ENCODE results near the gene UMAD1.

Gene UMAD1

DNA sequence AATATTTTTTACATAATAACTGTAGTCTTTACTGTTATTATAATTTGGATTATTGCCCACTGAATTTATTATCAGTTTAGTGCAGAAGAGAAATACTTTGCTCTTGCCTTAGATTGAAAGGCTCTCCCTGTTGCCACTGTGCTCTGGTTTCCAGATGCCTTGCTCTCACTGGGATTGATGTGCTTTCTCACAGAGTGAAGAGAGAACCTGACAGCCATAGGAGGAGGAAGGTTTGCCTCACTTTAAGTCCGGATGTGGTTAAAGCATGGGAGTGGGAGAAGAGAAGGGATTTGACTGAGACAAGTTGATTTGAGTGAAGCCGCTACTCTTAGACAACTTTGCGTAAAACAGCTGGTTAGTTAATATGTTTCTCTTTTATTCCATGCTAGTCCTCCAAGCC is 146.0 kb downstream of the UMAD1 start:
- H3K4me3 ChIP-seq, result no peak overlapping the region
- no peaks in the 10 kb centered on the region; a peak in 1 of 22 replicates for H3K9me3 ChIP-seq (replicated peaks in 1 of 11)
- TF ChIP-seq Cebpa-rat (IDR thresholded peaks at IDR 0.05), result no peak
- H3K27me3 ChIP-seq, result no peaks in the 10 kb centered on the region
- no peaks in the 10 kb centered on the region for H4K20me1 ChIP-seq
- no peaks in the 10 kb centered on the region for H3K36me3 ChIP-seq
- H3K27ac ChIP-seq, result no peak overlapping the region
- H3K4me2 ChIP-seq, result no peak overlapping the region
- H3K9ac ChIP-seq, result no peak overlapping the region
- H3K4me1 ChIP-seq, result no peaks in the 10 kb centered on the region

DNA sequence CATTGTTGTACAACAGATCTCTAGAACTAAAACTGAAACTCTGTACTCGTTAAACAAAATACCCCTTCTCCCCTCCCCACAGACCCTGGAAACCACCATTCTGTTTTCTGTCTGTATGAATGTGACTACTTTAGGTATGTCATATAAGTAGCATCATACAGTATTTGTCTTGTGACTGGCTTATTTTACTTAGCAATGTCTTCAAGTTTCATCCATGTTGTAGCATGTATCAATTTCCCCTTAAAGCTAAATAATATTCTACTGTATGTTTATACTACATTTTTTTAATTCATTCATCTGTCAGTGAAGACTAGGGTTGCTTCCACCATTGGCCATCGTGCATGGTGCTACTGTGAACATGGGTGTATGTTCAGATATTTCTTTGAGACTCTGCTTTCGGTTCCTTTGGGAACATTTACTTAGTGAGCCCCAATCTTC is 149.0 kb downstream of the UMAD1 start:
- no peaks in the 10 kb centered on the region for H3K4me1 ChIP-seq
- no peak overlapping the region for H3K4me3 ChIP-seq
- H3K27me3 ChIP-seq, result no peaks in the 10 kb centered on the region
- H3K4me2 ChIP-seq, result no peak overlapping the region
- no peak overlapping the region for H3K27ac ChIP-seq
- peaks cover 0 to 5% (median 0%) of the 10 kb centered on the region in 11 experiments; a peak in 2 of 22 replicates for H3K36me3 ChIP-seq
- peaks cover 0 to 5% (median 0%) of the 10 kb centered on the region in 11 experiments; a peak in 1 of 22 replicates for H3K9me3 ChIP-seq (replicated peaks in 1 of 11)
- H4K20me1 ChIP-seq, result no peaks in the 10 kb centered on the region
- no peak for TF ChIP-seq Cebpa-rat (IDR thresholded peaks at IDR 0.05)
- H3K9ac ChIP-seq, result no peak overlapping the region

DNA sequence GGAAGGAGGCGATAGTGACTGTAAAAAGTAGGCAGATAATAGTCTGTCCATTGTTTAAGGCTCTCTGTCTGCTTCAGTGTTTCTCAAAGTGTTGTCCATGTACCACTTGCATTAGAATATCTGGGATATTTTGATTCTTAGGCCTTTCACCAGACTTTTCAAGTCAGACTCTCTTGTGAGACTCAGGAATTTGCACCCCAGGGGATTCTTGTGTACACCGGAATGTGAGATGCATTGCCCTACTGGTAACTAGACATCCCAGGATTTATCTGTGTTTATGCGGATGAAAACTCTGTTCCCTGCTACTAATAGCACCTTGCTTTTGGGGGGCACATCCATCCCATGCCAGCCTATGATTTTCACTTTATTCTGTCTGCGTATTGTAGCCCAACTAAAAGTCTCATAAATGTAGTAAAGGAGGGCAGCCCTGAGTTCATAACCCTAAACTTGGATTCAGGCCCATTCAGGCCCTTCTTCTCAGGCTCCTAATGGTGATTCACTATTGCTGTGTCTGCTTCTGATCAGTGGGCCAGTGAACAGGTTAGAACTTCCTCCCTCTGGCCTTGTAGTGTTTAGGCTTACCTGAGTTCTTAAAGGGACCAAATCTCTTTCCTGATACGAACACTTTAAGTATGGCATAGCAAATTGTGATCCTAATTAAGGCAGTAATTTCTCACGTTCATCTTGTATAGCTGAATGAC is 149.6 kb downstream of the UMAD1 start:
- no peak overlapping the region for H3K9ac ChIP-seq
- H3K36me3 ChIP-seq, result peaks cover 0 to 5% (median 0%) of the 10 kb centered on the region in 11 experiments; a peak in 2 of 22 replicates
- TF ChIP-seq Cebpa-rat (IDR thresholded peaks at IDR 0.05), result no peak
- H3K4me2 ChIP-seq, result no peak overlapping the region
- no peaks in the 10 kb centered on the region for H4K20me1 ChIP-seq
- H3K4me3 ChIP-seq, result no peak overlapping the region
- H3K27me3 ChIP-seq, result no peaks in the 10 kb centered on the region
- H3K4me1 ChIP-seq, result peaks cover 0 to 4% (median 0%) of the 10 kb centered on the region in 10 experiments; a peak in 3 of 20 replicates
- H3K27ac ChIP-seq, result no peak overlapping the region
- peaks cover 0 to 5% (median 0%) of the 10 kb centered on the region in 11 experiments; a peak in 1 of 22 replicates for H3K9me3 ChIP-seq (replicated peaks in 1 of 11)

DNA sequence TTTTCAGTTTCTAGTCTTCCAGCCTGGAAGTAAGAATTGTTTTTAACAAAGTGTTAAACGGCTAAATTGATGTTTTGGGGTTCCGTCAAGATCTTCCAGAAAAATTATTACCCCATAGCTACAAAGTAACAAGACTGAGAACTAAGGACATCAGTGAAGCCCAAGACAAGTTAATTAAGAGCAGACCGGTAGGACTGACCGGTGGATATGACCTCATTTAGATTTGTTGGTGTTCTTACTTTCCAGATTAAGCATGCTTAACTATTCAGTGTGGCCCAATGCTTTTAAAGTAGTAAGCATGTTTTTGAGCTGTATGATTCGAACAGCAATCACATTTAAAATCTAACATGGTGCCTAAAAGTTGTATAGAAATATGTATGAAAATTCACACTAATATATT is 151.0 kb downstream of the UMAD1 start:
- TF ChIP-seq Cebpa-rat (IDR thresholded peaks at IDR 0.05), result no peak
- Histone ChIP-seq H3K27ac (no peak overlapping the region), H3K36me3 (peaks cover 0 to 8% (median 0%) of the 10 kb centered on the region in 11 experiments; a peak in 2 of 22 replicates), H3K4me3 (no peak overlapping the region), H3K9me3 (replicated peaks in 1 of 11) (peaks cover 0 to 9% (median 5%) of the 10 kb centered on the region in 11 experiments; a peak in 12 of 22 replicates), H3K27me3 (no peaks in the 10 kb centered on the region), H3K4me2 (no peak overlapping the region), H3K9ac (no peak overlapping the region), H3K4me1 (peaks cover 0 to 7% (median 0%) of the 10 kb centered on the region in 10 experiments; a peak in 3 of 20 replicates), H4K20me1 (no peaks in the 10 kb centered on the region)

DNA sequence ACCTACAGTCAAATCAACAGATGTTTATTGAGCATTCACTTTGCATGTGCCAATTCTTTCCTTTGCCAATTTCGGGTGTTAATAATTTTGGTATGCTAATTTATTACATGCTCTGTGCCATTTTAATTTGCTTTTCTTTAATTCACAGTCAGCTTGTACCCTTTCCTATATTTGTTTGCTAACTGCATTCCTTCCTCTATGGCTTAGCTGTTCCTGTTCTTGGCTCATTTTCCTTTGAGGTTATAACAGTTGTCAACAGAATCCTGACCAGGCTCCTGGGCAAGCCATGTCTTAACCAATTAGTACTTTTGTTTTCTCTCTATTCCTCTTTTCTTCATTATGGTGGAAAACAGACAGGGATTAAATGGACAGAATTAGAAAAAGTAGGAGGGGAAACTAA is 151.5 kb downstream of the UMAD1 start:
- no peak overlapping the region for H3K27ac ChIP-seq
- no peaks in the 10 kb centered on the region for H3K27me3 ChIP-seq
- H3K9ac ChIP-seq, result no peak overlapping the region
- TF ChIP-seq Cebpa-rat (IDR thresholded peaks at IDR 0.05), result no peak
- H3K4me1 ChIP-seq, result peaks cover 0 to 7% (median 0%) of the 10 kb centered on the region in 10 experiments; a peak in 3 of 20 replicates
- peaks cover 0 to 13% (median 1%) of the 10 kb centered on the region in 11 experiments; a peak in 5 of 22 replicates for H3K36me3 ChIP-seq
- H3K4me2 ChIP-seq, result no peak overlapping the region
- peaks cover 0 to 13% (median 10%) of the 10 kb centered on the region in 11 experiments; a peak in 15 of 22 replicates for H3K9me3 ChIP-seq (replicated peaks in 1 of 11)
- no peaks in the 10 kb centered on the region for H4K20me1 ChIP-seq
- H3K4me3 ChIP-seq, result no peak overlapping the region

DNA sequence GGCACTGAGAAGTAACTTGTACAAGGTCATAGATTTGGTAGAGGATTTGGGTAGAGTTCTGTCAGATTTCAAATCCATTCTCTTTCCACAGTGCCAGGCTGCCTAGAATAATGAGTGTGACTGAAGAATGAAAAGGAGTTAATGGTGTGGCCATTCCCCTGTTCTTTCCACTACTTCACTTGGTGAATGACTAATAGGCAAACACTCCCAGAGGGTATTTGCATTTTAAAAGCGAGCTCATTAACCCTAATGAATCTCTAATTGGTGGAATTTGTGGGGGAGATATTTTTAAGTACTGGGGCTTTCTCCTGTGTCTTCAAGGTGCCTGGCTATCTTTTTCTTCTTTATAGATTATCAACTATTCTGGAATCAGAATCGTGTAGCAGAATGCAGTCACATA is 152.7 kb downstream of the UMAD1 start:
- peaks cover 0 to 14% (median 11%) of the 10 kb centered on the region in 11 experiments; a peak in 15 of 22 replicates for H3K9me3 ChIP-seq (replicated peaks in 1 of 11)
- no peaks in the 10 kb centered on the region for H3K27me3 ChIP-seq
- no peak overlapping the region for H3K4me3 ChIP-seq
- no peaks in the 10 kb centered on the region for H4K20me1 ChIP-seq
- TF ChIP-seq Cebpa-rat (IDR thresholded peaks at IDR 0.05), result no peak
- H3K4me1 ChIP-seq, result peaks cover 0 to 10% (median under 1%) of the 10 kb centered on the region in 10 experiments; a peak in 10 of 20 replicates
- H3K4me2 ChIP-seq, result no peak overlapping the region
- H3K9ac ChIP-seq, result no peak overlapping the region
- peaks cover 0 to 20% (median 5%) of the 10 kb centered on the region in 11 experiments; a peak in 5 of 22 replicates for H3K36me3 ChIP-seq
- no peak overlapping the region for H3K27ac ChIP-seq

DNA sequence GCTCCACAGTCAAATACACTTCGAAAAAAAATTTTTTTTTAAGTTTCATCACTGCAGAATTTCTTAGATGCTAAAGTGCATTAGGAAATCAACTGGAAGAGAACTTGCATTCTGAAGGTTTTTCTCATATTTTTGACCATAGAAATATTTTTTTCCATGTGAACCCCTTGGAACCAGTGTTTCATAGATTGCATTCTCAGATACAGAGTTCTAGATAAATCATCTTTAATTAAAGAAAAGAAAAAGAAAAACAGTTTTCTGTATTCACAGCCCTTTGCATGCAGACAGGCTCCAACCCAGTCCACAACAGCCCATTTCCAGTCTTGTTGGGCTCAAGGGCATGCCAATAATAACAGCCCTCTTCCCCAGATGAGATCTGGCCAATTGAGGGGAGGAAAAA is 153.4 kb downstream of the UMAD1 start:
- H3K4me3 ChIP-seq, result no peak overlapping the region
- no peak for TF ChIP-seq Cebpa-rat (IDR thresholded peaks at IDR 0.05)
- H3K9me3 ChIP-seq (replicated peaks in 1 of 11), result peaks cover 0 to 14% (median 11%) of the 10 kb centered on the region in 11 experiments; a peak in 15 of 22 replicates
- peaks cover 0 to 15% (median 6%) of the 10 kb centered on the region in 10 experiments; a peak in 13 of 20 replicates for H3K4me1 ChIP-seq
- H3K27ac ChIP-seq, result no peak overlapping the region
- no peaks in the 10 kb centered on the region for H4K20me1 ChIP-seq
- H3K27me3 ChIP-seq, result no peaks in the 10 kb centered on the region
- H3K9ac ChIP-seq, result no peak overlapping the region
- H3K4me2 ChIP-seq, result no peak overlapping the region
- H3K36me3 ChIP-seq, result peaks cover 0 to 20% (median 5%) of the 10 kb centered on the region in 11 experiments; a peak in 5 of 22 replicates

DNA sequence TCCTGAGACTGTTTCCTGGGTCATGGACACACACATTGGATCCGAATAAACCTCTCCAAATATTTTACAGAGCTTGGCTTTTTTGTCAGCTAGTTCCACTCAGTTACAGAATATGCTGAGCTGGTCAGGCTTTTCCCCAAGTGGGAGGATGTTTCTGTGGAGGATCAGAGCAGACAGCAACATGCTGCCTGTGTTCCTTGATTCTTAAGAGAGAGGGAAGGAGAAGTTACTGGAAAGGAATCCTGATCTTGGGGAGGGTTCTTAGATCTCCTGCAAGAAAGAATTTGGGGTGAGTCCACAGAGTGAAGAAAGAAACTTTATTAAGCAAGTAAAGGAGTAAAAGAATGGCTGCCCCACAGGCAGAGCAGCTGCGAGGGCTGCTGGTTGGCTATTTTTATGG is 154.7 kb downstream of the UMAD1 start:
- H3K9me3 ChIP-seq (replicated peaks in 1 of 11), result peaks cover 0 to 14% (median 11%) of the 10 kb centered on the region in 11 experiments; a peak in 15 of 22 replicates
- H3K4me1 ChIP-seq, result peaks cover 0 to 15% (median 6%) of the 10 kb centered on the region in 10 experiments; a peak in 13 of 20 replicates
- no peaks in the 10 kb centered on the region for H3K27me3 ChIP-seq
- H3K9ac ChIP-seq, result no peak overlapping the region
- H3K4me2 ChIP-seq, result no peak overlapping the region
- no peak overlapping the region for H3K4me3 ChIP-seq
- H3K27ac ChIP-seq, result no peak overlapping the region
- TF ChIP-seq Cebpa-rat (IDR thresholded peaks at IDR 0.05), result no peak
- H4K20me1 ChIP-seq, result no peaks in the 10 kb centered on the region
- H3K36me3 ChIP-seq, result peaks cover 0 to 20% (median 5%) of the 10 kb centered on the region in 11 experiments; a peak in 5 of 22 replicates

DNA sequence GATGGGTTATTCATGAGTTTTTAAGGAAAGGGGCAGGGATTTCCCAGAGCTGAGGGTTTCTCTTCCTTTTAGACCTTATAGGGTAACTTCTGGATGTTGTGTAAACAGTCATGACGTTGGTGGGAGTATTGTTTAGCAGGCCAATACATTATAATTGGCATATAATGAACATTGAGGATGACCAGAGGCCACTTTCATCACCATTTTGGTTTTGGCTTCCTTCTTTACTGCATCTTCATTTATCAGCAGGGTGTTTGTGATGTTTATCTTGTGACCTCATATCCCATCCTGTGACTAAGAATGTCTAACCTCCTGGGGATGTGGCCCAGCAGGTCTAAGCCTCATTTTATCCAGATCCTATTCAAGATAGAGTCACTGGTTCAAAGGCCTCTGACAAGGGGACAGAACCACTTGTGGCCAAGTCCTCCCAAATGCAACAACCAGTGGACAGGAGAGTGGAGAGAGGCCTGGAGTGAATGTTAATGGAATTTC is 155.1 kb downstream of the UMAD1 start:
- Histone ChIP-seq H3K9ac (no peak overlapping the region), H3K27ac (no peak overlapping the region), H3K9me3 (replicated peaks in 1 of 11) (peaks cover 0 to 14% (median 11%) of the 10 kb centered on the region in 11 experiments; a peak in 15 of 22 replicates), H3K4me1 (peaks cover 0 to 15% (median 6%) of the 10 kb centered on the region in 10 experiments; a peak in 13 of 20 replicates), H3K27me3 (no peaks in the 10 kb centered on the region), H3K4me3 (no peak overlapping the region), H3K36me3 (peaks cover 0 to 20% (median 5%) of the 10 kb centered on the region in 11 experiments; a peak in 5 of 22 replicates), H3K4me2 (no peak overlapping the region), H4K20me1 (no peaks in the 10 kb centered on the region)
- TF ChIP-seq Cebpa-rat (IDR thresholded peaks at IDR 0.05), result no peak

All from BLaER1 treated with 17β-estradiol and CSF1 and Interleukin-3, amounts not matched to agents 10 nM and 100 nM (cell line).